Measurements from ENCODE around the gene KRT6A.

DNA sequence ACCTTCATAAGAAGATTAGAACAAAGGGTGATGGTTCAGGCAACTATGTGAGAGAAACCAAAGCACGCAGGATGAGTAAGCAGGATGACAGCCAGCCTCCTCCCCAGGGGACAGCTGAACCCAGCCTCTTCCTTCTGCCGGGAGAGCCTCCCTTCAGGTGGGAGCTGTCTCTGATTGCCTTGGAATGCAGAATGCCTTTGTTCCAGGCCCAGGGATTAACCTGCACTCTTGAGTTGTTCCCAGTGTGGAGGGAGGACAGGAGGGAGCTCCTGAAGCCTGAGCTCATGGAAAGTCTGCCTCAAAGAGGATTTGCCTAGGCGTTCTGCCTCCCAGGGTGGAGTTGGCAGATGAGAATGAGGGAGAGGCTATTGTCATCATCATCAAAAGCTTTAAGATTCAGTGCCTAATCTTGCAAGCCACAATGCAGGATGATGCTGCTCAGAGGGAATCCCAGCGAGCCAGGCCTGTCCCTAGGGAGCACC lies 3.6 kb upstream of the KRT6A start:
- TF ChIP-seq POLR2A (IDR thresholded peaks at IDR 0.05) = no peak
- TF ChIP-seq, protein P1, sequence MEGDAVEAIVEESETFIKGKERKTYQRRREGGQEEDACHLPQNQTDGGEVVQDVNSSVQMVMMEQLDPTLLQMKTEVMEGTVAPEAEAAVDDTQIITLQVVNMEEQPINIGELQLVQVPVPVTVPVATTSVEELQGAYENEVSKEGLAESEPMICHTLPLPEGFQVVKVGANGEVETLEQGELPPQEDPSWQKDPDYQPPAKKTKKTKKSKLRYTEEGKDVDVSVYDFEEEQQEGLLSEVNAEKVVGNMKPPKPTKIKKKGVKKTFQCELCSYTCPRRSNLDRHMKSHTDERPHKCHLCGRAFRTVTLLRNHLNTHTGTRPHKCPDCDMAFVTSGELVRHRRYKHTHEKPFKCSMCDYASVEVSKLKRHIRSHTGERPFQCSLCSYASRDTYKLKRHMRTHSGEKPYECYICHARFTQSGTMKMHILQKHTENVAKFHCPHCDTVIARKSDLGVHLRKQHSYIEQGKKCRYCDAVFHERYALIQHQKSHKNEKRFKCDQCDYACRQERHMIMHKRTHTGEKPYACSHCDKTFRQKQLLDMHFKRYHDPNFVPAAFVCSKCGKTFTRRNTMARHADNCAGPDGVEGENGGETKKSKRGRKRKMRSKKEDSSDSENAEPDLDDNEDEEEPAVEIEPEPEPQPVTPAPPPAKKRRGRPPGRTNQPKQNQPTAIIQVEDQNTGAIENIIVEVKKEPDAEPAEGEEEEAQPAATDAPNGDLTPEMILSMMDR (IDR thresholded peaks at IDR 0.05) = no peak

Measured in Peyer's patch (tissue), 4 donors.